GM19452 (cell line): Measurements from ENCODE around the gene CXorf49B.
"Not testable (repeated sequence)": the region's sequence is repeated elsewhere in the genome, so short reads cannot be mapped to it uniquely, and the experiment has no call there.

ENCODE experiments used
- ATAC-seq: cut with Tn5 transposase; IDR thresholded peaks from one replicate; pipeline ENCODE4 v1.9.1; 2021; ENCODE audit not compliant: unreplicated experiment

Gene CXorf49B

DNA sequence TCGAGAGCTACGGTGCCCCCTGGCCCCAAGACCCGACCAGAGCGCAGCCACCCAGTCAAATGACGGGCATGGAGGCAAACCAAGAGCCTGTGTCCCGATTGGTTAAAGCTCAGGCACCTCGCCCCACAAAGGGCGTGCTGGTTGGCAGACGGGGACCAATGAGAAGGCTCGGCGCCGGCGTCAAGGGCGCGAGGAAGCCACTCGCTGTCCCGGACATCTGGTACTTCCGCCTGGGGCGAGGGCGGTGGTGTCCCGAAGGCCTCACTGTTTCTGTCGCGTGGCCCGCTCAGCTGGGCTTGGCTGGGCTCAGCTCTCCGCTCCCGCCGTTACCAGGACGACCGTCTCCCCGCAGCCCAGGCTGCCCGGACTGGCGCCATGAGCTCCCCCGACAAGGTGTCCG, at the start of gene CXorf49B:
Gene CXorf49B, plus strand, starts transcription at position 301 of the 400 bp plus-strand sequence. Its CDS starts 75 bp downstream, at position 376.
- not testable (repeated sequence) for ATAC-seq

DNA sequence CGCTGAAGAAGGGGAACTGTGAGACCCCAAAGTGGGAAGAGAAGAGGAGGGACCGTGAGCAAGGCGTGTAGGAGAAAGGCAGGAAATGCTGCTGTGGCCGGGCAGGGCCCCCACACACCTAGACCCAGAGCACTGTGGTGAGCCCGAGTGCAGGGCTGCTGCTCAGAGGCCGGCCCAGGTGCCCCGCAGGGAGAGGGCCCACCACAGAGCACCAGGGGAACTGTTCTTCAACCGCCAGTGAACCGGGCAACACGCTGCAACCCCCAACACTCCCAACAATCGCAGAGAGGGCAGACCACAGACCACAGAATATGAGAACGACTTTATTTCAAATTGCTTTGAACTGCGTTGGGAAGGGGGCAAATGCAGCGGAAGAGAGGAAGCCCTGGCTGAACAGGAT, 49.1 kb upstream of the CXorf49B start:
- not testable (repeated sequence) for ATAC-seq

DNA sequence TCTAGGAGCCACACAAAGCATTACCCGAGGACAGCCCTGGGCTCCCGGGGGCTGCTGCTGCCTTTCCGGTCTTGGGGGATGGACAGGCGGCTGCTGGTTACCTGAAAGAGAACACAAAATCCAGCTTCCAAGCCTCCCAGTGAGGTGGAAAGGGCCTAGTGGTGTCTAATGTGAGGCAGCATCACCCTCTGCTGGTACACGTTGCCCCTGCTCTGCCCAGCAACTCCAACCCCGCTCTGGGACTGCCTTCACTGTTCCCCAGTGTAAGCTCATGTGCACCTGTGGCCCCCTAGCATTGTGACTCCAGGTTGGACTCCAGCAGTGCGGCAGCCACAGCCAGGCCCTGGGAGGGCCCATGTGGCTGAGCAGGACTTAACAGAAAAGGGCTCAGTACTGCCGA, 47.6 kb upstream of the CXorf49B start:
- not testable (repeated sequence) for ATAC-seq

DNA sequence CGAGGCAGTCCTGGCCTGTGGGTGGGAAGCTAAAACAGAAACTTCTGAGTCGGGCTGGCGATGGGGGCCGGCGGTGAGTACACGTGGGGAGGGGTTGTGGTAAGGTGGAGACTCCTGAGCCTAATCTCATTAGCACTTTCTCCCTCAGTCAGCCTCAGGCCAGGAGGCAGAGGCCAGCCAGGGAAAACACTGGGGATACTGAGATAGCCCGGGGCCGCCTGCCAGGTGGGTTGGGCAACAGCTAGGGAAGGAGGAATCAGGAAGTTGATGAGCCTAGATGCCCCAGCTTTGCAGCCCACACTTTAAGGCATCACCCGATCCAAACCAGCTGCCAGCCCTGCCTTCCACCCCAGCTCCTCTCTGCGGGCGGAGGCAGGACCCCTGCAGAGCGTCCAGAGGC, 46.8 kb upstream of the CXorf49B start:
- not testable (repeated sequence) for ATAC-seq

DNA sequence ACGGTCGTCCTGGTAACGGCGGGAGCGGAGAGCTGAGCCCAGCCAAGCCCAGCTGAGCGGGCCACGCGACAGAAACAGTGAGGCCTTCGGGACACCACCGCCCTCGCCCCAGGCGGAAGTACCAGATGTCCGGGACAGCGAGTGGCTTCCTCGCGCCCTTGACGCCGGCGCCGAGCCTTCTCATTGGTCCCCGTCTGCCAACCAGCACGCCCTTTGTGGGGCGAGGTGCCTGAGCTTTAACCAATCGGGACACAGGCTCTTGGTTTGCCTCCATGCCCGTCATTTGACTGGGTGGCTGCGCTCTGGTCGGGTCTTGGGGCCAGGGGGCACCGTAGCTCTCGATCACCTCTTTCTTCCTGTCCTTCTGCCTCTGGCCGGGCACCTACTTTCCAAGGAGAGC, 45.0 kb upstream of the CXorf49B start, which contains the start of gene CXorf49:
Gene CXorf49, minus strand, starts transcription at position 101 of the 400 bp plus-strand sequence. CDS start 134 bp downstream, outside the sequence.
- not testable (repeated sequence) for ATAC-seq

DNA sequence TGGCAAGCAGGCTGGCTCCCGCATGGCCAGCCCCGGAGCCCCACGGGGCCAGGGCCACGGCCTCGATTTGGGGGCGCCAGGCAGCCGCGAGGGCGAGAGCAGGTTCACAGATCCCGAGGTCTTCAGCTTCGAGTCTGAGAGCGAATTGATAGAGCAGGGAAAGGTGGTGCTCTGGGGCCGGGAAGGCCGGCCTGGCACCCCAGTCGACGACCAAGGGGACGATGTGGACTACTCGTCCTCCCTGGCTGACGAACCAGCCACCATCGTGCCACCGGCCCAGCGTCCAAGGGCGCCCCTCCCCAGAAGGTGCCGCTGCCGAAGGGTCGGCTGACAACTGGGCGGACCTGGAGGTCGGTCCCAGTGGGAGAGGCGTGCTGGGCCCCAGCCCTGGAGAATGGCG, 44.0 kb upstream of the CXorf49B start:
- ATAC-seq = not testable (repeated sequence)

DNA sequence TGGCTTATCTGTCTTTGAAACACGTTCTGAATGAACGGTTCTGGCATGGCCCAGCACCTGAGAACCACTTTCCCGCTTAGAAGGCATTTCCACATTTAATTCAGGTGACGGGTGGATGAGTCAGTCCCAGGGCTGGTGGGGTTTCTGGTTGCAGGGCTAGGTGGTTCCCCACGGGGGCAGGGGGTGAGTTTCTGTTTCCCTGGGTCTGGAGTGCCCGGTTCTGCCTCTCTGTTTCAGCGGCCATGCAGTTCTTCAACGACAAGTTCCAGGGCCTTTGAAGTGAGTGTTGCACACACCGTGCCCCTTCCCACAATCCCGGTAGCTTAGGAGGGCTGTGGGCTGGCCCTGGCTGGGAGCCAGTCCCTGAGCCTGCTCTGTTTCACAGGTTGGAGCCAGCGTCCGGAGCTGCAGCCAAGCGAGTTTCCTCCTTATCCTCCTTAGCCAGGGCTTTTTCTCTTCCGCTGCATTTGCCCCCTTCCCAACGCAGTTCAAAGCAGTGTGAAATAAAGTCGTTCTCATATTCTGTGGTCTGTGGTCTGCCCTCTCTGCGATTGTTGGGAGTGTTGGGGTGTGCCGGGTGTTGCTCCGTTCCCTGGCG, 42.8 kb upstream of the CXorf49B start:
- ATAC-seq = not testable (repeated sequence)

DNA sequence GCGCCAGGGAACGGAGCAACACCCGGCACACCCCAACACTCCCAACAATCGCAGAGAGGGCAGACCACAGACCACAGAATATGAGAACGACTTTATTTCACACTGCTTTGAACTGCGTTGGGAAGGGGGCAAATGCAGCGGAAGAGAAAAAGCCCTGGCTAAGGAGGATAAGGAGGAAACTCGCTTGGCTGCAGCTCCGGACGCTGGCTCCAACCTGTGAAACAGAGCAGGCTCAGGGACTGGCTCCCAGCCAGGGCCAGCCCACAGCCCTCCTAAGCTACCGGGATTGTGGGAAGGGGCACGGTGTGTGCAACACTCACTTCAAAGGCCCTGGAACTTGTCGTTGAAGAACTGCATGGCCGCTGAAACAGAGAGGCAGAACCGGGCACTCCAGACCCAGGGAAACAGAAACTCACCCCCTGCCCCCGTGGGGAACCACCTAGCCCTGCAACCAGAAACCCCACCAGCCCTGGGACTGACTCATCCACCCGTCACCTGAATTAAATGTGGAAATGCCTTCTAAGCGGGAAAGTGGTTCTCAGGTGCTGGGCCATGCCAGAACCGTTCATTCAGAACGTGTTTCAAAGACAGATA, 2.4 kb upstream of the CXorf49B start:
- not testable (repeated sequence) for ATAC-seq

DNA sequence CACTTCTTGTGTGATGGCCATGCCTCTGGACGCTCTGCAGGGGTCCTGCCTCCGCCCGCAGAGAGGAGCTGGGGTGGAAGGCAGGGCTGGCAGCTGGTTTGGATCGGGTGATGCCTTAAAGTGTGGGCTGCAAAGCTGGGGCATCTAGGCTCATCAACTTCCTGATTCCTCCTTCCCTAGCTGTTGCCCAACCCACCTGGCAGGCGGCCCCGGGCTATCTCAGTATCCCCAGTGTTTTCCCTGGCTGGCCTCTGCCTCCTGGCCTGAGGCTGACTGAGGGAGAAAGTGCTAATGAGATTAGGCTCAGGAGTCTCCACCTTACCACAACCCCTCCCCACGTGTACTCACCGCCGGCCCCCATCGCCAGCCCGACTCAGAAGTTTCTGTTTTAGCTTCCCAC, 1.7 kb downstream of the CXorf49B start:
- not testable (repeated sequence) for ATAC-seq

DNA sequence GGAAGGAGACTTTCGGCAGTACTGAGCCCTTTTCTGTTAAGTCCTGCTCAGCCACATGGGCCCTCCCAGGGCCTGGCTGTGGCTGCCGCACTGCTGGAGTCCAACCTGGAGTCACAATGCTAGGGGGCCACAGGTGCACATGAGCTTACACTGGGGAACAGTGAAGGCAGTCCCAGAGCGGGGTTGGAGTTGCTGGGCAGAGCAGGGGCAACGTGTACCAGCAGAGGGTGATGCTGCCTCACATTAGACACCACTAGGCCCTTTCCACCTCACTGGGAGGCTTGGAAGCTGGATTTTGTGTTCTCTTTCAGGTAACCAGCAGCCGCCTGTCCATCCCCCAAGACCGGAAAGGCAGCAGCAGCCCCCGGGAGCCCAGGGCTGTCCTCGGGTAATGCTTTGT, 2.5 kb downstream of the CXorf49B start:
- not testable (repeated sequence) for ATAC-seq

DNA sequence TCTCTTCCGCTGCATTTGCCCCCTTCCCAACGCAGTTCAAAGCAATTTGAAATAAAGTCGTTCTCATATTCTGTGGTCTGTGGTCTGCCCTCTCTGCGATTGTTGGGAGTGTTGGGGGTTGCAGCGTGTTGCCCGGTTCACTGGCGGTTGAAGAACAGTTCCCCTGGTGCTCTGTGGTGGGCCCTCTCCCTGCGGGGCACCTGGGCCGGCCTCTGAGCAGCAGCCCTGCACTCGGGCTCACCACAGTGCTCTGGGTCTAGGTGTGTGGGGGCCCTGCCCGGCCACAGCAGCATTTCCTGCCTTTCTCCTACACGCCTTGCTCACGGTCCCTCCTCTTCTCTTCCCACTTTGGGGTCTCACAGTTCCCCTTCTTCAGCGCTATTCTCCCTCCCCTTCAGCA, 4.0 kb downstream of the CXorf49B start:
- ATAC-seq = not testable (repeated sequence)

DNA sequence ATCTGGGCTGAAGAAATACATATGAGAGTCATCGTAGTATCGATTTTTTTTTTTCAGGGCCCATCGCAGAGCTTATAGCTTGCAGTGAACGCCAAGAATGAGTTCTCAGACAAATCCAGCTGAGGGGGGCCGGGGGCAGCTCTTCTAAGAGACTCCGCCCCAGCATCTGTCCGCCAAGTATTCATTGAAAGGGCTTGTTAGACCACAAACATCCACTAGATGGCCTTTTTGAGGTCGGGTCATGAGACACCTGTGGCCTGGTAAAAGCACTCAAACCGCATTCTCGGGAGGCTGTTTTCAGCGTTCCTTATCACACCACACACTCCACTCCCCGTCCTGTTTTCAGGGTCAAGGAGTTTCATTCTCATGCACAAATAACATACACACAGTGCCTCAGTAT, 15.2 kb downstream of the CXorf49B start:
- not testable (repeated sequence) for ATAC-seq

DNA sequence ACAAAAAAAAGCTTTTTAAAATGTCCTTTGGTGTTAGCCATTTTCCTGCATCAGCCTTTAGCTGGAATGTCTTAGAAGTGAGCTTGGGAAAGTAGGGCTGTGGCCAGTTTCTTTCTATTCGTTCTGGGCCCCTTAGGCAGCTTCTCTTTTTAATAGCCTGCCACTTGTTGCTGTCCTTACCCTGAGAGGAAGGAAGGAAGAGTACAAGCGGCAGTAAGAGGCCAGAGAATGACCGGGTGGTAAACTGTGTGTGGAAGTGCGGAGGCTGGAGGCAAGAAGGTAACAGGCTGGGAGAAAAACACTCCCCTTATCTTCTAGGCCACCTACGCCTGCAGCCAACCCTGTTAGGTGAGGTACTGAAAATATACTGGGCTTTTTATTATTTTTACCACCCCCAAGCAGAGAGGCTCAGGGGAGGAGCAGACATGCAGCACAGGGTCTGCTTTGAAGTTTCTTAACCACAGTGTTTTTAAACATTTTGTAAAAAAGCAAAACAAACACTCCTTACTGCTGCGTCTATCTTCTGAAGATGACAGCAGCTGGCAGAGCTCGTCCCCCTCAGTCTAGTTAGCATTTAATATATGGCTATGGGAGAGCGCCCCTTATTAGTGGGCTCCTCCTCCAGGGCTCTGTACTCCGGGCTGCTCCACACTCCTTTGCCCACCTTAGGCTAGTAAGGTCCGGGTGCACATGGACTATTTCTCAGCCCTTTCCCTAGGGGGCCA, 19.2 kb downstream of the CXorf49B start:
- ATAC-seq = not testable (repeated sequence)

DNA sequence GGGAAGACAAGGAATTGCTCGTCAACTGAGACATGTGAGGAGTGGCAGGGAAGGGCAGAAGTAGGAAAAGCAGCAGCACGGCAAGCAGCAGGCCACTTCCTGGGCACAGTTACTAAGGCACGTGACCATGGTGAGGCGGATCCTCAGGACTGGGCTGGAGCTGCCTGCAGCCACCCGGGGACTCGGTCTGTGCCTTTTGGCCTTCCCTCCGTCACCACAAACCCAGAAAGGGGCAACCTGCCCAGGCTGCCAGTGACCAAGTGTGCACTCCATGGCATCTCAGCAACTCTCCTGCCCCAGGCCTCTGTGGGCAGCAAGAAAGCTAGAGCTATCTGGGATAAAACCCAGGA, 19.8 kb downstream of the CXorf49B start:
- ATAC-seq = not testable (repeated sequence)

DNA sequence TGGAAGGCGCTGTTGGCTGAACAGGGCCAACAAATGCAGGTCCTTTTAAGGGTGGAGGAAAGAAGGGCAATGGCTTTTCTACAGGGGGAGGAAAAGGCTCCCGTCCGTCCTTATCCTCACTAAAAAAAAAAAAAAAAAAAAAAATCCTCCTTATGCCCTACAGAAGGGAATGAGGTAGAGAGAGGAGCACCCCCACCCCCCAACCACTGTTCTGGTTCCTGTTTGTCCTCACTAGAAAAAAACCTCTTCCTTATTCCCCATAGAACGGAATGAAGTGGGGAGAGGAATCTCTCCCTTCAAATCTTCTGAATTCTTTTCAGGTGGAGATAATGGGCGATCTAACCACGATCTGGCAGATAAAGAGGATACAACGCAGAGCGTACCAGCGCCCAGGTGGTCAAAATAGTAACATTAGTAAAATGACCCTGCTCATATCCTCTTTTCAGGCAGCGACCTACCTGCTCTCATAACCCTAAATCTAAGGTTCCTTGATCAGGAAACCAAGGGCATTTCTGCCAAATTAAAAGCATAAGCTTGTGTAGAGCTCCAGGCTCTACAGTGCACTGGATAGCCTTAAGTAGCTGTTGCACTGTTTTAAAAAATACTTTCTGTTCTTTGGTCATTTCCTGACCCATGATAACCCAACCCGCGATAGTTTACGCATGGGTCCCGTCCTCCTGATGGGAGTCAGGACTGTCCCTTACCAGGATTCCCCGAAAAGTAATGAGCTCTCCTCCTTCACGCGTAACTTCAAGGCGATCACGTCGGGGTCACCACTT, 20.6 kb downstream of the CXorf49B start:
- not testable (repeated sequence) for ATAC-seq

DNA sequence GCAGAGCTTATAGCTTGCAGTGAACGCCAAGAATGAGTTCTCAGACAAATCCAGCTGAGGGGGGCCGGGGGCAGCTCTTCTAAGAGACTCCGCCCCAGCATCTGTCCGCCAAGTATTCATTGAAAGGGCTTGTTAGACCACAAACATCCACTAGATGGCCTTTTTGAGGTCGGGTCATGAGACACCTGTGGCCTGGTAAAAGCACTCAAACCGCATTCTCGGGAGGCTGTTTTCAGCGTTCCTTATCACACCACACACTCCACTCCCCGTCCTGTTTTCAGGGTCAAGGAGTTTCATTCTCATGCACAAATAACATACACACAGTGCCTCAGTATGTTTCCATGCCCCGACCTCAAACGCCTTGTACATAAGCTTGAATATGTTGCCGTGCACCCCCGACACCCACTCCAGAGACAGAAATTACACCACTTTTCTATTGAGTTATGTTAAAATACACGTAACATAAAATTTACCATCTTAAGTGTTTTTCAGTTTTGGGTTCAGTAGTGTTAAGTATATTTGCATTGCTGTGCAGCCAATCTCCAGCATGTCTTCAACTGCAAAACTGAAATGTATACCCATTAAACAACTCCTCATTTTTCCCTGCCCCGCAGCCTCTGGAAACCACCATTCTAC, 21.3 kb downstream of the CXorf49B start:
- ATAC-seq = not testable (repeated sequence)

DNA sequence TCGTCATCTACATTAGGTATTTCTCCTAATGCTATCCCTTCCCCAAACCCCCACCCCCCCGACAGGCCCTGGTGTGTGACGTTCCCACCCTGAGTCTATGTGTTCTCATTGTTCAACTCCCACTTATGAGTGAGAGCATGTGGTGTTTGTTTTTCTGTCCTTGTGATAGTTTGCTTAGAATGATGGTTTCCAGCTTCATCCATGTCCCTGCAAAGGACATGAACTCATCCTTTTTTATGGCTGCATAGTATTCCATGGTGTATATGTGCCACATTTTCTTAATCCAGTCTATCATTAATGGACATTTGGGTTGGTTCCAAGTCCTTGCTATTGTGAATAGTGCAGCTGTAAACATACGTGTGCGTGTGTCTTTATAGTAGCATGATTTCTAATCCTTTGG, 43.3 kb downstream of the CXorf49B start:
- not testable (repeated sequence) for ATAC-seq

DNA sequence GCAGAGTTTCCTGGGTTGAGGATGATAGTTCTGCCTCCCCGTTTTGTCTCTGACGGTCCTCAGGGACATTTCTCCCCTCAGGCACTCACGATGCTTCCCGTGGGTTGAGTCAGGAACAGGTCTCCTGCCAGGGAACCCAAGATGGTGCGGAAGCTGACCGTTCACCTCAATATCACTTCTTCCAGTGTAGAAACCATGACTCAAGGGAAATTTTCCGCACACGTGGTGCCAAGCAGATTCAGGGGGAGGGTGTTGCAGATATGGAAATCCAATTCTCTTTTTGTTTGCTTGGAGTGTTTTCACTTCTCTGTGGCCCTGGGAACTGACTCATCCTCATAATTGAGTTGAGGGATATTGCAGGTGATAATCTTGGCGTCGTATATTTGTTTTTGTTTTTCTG, 46.7 kb downstream of the CXorf49B start:
- ATAC-seq = no peak

DNA sequence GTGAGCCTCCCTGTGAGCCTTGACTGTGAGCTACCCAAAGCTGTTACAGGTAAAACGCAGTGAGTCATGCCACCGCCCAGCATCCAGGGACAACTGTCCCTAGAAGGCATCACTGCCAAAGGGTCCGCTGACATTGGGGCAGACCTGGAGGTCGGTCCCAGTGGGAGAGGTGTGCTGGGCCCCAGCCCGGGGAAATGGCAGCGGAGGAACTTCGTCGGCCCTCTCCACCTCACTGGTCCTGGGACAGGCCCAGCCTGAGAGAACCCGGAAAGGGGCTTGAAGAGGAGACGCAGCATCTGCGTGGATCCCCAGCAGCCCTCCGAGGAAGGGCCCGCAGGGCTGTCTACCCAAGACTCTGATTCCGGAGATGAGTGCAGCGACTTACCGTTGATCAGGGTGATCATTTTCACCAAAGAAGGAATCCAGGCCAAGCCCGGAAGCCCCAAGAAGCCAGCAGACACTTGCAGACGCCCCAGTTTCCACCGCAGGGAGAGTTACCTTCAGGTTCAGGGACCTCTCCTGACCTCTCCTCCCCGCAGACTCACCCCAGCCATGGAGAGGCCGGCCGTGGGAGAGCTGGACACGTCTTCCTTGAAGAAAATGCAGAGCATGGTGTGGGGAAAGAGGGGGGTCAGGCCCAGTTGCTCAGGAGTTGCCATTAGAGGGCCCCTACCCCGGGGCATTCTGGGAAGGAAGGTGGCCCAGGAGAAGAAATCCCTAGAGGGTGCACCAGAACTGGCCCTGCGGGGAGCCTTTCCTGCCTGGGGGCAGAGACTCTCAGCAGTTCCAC, 51.2 kb downstream of the CXorf49B start:
- ATAC-seq = no peak
